ENCODE measurements around the gene MAD1L1.

The MAD1L1 gene

DNA sequence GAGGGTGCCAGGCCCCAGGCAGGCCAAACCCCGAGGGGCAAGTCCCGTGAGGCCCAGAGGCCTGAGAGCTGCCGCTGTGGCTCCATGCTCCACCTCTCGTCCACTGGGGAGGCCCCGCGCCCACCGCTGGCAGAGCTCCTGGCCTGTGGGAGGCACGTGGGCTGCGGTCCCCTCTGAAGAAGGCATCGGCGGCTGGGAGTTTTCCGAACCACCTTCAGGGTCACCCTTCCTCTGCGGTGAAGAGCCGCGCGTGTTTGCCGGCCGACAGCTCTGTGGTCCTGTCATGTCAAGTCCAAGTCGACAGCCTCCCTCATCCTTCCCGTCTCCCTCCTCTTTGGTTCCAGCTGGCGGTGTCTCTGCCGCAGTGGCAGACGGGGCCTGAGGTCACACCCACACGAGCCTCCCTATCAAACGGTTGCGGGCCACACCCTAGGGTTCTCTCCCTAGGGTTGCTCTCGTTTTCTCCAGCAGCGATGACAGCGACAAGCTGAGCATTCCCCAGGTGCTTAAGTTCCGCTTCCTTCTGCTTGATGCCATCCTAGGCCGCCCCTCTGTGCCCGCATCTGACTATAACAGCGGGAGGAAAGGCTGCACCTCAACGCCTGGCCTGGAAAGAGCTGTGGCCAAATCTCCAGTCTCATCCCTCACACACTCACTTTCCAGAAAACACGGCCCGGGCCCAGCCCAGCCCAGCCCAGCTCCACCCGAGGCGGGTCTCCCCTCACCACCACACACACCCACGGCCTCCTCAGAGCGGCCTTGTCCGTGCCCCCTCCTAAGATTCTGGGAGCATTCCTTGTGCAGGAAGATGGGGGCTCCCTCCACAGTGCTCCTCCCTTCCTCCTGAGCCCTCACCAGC lies 377.6 kb downstream of the MAD1L1 start:
- H3K27ac ChIP-seq (ENCODE audit: low read depth, low read length), result no peak overlapping the region
- H3F3A ChIP-seq (ENCODE audit: control insufficient read depth, insufficient read depth), result no peaks in the 10 kb centered on the region
- H3K9me3 ChIP-seq (ENCODE audit: control insufficient read depth, insufficient read depth, low read length), result no peaks in the 10 kb centered on the region
- H4K20me1 ChIP-seq (ENCODE audit: control insufficient read depth, insufficient read depth, low read depth, low read length), result peaks cover 3% of the 10 kb centered on the region; the same call in 1 of the 2 replicates
- no peaks in the 10 kb centered on the region for H3K4me1 ChIP-seq (ENCODE audit: control insufficient read depth, low read length)
- no peaks in the 10 kb centered on the region for H3K36me3 ChIP-seq (ENCODE audit: control insufficient read depth, low read length)
- H3K4me3 ChIP-seq (ENCODE audit: low read length), result no peak overlapping the region
- TF ChIP-seq EZH2phosphoT487 (IDR thresholded peaks at IDR 0.05; ENCODE audit: borderline replicate concordance, low read length) (no peak), CTCF (IDR thresholded peaks at IDR 0.05; ENCODE audit: low read depth, low read length, poor library complexity, severe bottlenecking) (no peak)
- H3K9me2 ChIP-seq (replicated peaks; ENCODE audit: control insufficient read depth, low read length), result no peaks in the 10 kb centered on the region
- no peak overlapping the region for H3K4me2 ChIP-seq (ENCODE audit: low read length)
- H3K79me2 ChIP-seq (ENCODE audit: control insufficient read depth, low read length), result no peaks in the 10 kb centered on the region
- H3K27me3 ChIP-seq (ENCODE audit: control insufficient read depth, low read length), result no peaks in the 10 kb centered on the region

DNA sequence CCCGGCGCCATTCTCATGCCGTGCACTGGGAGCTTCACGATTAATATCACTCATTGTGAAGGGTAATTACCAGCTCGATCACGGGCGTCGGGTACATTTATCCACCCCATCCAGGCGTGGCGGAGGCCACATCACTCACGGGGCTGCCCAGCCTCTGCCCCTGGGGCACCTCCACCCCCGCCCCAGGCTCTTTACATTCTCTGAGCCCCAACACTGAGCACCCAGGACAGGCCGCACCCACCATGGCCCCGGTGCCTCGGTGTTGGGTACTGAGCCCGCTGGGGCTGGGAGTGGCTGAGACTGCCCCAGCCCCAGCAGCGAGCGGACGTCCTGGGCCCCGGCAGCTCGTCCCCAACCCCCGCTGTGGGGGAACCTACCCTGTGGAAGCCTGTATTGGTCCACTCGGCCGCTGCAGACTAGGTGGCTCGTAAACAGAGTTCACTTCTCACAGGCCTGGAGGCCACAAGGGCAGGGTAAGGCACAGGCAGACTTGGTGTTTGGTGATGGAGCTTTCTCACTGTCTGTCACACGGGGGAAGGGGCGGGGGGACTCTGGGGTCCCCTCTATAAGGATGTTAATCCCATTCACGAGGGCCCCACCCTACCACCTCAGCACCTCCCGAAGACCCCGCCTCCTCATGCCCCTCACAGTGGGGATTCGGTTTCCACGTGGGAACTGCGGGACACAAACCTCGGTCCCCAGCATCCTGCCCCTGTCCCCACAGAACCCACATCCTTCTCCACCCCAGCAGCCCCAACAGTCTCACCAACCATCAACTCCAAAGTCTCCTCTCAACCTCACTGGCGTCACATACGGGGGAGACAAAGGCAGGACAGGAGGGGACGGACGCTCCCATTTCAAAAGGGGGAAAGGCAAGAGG lies 378.5 kb downstream of the MAD1L1 start:
- Histone ChIP-seq H3K9me2 (replicated peaks; ENCODE audit: control insufficient read depth, low read length) (no peaks in the 10 kb centered on the region), H3K27ac (ENCODE audit: low read depth, low read length) (no peak overlapping the region), H3F3A (ENCODE audit: control insufficient read depth, insufficient read depth) (no peaks in the 10 kb centered on the region), H3K27me3 (ENCODE audit: control insufficient read depth, low read length) (no peaks in the 10 kb centered on the region), H3K36me3 (ENCODE audit: control insufficient read depth, low read length) (no peaks in the 10 kb centered on the region), H3K9me3 (ENCODE audit: control insufficient read depth, insufficient read depth, low read length) (no peaks in the 10 kb centered on the region), H3K4me3 (ENCODE audit: low read length) (no peak overlapping the region), H3K4me1 (ENCODE audit: control insufficient read depth, low read length) (no peaks in the 10 kb centered on the region), H4K20me1 (ENCODE audit: control insufficient read depth, insufficient read depth, low read depth, low read length) (peaks cover 3% of the 10 kb centered on the region; the same call in 1 of the 2 replicates), H3K4me2 (ENCODE audit: low read length) (no peak overlapping the region), H3K79me2 (ENCODE audit: control insufficient read depth, low read length) (no peaks in the 10 kb centered on the region)
- no peak for TF ChIP-seq CTCF (IDR thresholded peaks at IDR 0.05; ENCODE audit: low read depth, low read length, poor library complexity, severe bottlenecking)
- no peak for TF ChIP-seq EZH2phosphoT487 (IDR thresholded peaks at IDR 0.05; ENCODE audit: borderline replicate concordance, low read length)

GRCh38 chr7:1853431-1853985 lies 379.2 kb downstream of the MAD1L1 start:
- H3K27me3 ChIP-seq (ENCODE audit: control insufficient read depth, low read length), result no peaks in the 10 kb centered on the region
- no peaks in the 10 kb centered on the region for H3F3A ChIP-seq (ENCODE audit: control insufficient read depth, insufficient read depth)
- no peak overlapping the region for H3K4me3 ChIP-seq (ENCODE audit: low read length)
- TF ChIP-seq EZH2phosphoT487 (IDR thresholded peaks at IDR 0.05; ENCODE audit: borderline replicate concordance, low read length), result no peak
- TF ChIP-seq CTCF (IDR thresholded peaks at IDR 0.05; ENCODE audit: low read depth, low read length, poor library complexity, severe bottlenecking), result no peak
- H3K36me3 ChIP-seq (ENCODE audit: control insufficient read depth, low read length), result no peaks in the 10 kb centered on the region
- no peaks in the 10 kb centered on the region for H3K79me2 ChIP-seq (ENCODE audit: control insufficient read depth, low read length)
- 0 out of 2 replicates have a peak, but pooled peaks cover 3% of the 10 kb centered on the region for H4K20me1 ChIP-seq (ENCODE audit: control insufficient read depth, insufficient read depth, low read depth, low read length)
- H3K27ac ChIP-seq (ENCODE audit: low read depth, low read length), result no peak overlapping the region
- no peaks in the 10 kb centered on the region for H3K9me3 ChIP-seq (ENCODE audit: control insufficient read depth, insufficient read depth, low read length)
- no peaks in the 10 kb centered on the region for H3K9me2 ChIP-seq (replicated peaks; ENCODE audit: control insufficient read depth, low read length)
- H3K4me1 ChIP-seq (ENCODE audit: control insufficient read depth, low read length), result no peaks in the 10 kb centered on the region
- H3K4me2 ChIP-seq (ENCODE audit: low read length), result no peak overlapping the region
